HL-60/S4 treated with retinoic acid at 250 ng/mL for 4 days and 3 days (cell line): ENCODE measurements around the gene SOAT2.
"Not testable (repeated sequence)": the region's sequence is repeated elsewhere in the genome, so short reads cannot be mapped to it uniquely, and the experiment has no call there.

Experiments
- in situ Hi-C: fragments of 300-500 bp; cut with MboI; formaldehyde crosslinking; loops from 2 replicates; pipeline ENCODE4 v1.7.0; 2022; ENCODE audit warnings: low sequenced_read_pairs

Gene SOAT2

DNA sequence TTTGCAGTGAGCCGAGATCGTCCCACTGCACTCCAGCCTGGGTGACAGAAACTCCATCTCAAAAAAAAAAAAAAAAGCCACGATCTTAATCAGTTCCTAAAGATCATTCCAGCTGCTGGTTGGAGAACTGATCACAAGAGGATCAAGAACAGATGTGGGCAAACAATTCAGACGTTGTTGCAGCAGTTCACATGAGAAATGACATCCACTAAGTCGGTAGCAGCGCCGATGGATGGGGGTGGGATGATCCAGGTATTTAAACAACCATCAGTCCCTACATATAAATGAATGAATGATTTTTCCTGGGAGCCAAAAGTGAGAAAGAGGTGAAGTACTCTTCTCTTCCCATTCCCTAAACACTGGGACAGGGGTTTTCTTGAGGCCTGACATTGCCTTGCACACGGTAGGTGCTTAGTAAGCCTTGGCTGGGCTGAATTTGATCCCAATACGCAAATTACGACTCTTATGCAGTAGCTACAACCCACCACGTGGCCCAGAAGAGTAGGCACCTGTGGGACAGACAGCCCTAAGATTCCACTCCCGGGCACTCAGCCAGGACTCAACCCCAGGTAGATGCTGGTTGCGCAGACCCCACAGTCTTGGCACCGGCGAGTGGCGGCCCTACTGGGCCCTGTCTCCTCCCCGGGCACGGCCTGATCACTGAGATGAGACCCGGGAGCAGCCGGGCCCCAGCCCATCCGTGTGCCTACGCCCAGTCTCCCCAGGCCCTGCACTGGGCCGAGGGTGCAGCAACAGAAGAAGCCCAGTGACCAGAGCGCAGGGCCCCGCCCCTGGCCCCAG is 24.7 kb upstream of the SOAT2 start:
- in situ Hi-C loops: no loop called here

- in situ Hi-C loops: no loop called here
Measured at GRCh38 chr12:53079226-53080117, 23.8 kb upstream of the SOAT2 start, which contains the start of gene SPRYD3. Gene SPRYD3 (minus strand): TSS chr12:53079390. CDS start chr12:53079333, 57 bp downstream.

DNA sequence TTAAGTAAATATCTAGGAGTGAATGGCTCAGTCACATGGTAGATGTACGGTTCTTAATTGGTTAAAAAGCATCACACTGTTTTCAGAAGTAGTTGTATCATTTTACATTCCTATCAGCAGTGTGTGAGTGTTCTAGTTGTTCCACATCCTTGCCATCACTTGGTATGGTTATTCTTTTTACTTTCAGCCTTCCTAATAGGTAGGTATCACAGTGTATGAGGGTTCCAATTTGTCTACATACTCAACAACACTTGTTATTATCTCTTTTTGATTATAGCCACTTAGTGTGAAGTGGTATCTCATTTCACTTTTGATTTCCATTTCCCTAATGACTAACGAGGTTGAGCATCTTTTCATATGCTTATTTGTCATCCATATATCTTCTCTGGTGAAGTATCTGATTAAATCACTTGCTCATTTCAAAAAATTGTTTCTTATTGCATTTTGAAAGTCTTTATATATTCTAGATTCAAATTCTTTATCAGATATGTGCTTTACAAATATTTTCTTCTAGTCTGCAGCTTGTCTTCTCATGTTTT is 20.6 kb upstream of the SOAT2 start:
- in situ Hi-C loops: no loop called here

- in situ Hi-C loops: no loop called here
Measured at GRCh38 chr12:53086361-53086760, 16.9 kb upstream of the SOAT2 start.

GRCh38 chr12:53090105-53090504 is 13.2 kb upstream of the SOAT2 start:
- in situ Hi-C loops: no loop called here

DNA sequence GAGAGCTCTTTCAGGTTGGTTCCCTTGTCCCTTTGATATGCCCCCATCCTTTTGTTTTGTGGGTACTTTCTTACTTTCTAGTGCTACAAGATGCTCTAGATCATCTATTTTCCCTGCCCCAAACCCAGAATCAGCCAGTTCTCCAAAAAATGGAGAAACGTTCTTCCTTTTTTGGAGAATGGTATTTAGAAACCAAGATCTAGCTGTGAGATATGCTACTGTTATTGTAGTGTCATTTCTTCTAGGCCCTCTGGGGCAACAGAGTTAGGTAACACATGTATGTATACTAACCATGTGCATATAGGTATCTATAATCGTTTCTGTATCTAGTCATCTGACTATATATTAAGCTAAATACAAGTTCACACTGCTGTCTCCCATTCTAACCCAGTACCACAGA is 12.7 kb upstream of the SOAT2 start:
- in situ Hi-C loops: no loop called here

GRCh38 chr12:53091756-53092155 is 11.5 kb upstream of the SOAT2 start:
- in situ Hi-C loops: no loop called here

DNA sequence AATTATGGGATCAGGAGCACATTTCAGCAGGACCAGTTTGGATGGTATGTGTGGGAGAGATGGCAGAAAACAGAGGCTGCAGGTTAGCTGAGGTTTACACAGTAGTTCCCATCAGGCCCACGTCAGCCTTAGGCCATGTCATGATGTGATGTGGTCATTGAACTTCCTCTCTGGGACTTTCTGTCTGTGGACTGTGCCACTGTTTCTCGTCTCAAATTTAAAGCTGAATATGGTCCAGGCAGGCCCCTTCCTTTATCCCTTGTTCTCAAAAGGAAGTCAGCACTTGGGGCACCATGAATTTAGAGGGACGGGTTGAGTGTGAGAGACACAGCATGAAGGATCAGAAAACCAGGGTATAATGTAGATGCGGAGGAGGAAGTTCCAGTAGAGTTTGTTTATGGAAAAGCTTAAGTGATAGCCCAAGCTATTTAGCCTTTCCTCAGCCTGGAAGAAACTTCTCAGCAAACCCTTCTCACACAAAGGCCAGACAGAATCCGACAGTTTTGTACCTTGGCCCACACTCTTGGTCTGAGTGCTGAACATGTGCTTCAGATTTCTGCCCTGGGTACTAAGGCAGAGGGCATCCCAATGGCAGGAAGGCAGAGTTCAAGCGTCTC is 9.4 kb upstream of the SOAT2 start:
- in situ Hi-C loops: no loop called here

- in situ Hi-C loops: no loop called here
Measured at GRCh38 chr12:53094394-53094787, 8.9 kb upstream of the SOAT2 start.

- in situ Hi-C loops: not testable (repeated sequence)
Measured at GRCh38 chr12:53094796-53095595, 8.3 kb upstream of the SOAT2 start.

GRCh38 chr12:53095596-53095895 is 7.7 kb upstream of the SOAT2 start:
- in situ Hi-C loops: not testable (repeated sequence)

- in situ Hi-C loops: no loop called here
Measured at GRCh38 chr12:53096089-53096741, 7.1 kb upstream of the SOAT2 start.

DNA sequence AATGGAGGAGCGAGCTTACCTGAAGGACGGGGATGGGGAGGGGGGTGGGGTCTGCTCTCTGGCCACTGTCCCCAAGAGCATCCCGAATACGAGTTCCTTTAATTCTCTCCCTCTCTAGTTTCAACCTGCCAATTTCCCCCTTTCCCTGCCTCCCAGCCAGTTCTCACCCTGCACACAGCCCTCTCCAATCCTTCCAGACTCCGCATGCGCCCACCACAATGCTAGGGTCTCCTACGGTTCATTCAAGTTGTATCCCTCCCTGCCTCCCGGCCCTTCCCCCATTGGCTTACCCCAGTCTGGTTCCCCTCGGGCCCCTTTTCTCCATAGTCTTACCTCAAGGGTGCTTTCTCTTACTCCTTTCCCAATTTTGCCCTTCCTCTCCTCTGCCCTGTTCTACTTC is 6.5 kb upstream of the SOAT2 start:
- in situ Hi-C loops: no loop called here

DNA sequence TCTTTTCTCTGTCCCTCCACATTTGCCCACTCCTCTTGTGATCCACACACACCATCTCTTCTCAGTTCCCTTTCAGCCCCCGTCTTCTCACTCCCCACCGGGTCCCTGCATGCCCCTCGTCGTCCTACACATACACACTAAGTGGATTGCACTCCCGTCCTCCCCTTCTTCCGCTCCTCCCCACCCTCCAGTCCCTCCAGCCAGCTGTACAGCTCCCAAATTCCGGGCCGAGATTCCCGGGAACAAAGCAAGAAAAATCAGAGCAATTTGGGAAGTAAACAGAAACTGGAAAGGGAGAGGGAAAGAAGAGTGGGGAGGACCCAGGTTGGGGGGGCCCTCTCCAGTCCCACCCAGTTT is 6.1 kb upstream of the SOAT2 start:
- in situ Hi-C loops: no loop called here

DNA sequence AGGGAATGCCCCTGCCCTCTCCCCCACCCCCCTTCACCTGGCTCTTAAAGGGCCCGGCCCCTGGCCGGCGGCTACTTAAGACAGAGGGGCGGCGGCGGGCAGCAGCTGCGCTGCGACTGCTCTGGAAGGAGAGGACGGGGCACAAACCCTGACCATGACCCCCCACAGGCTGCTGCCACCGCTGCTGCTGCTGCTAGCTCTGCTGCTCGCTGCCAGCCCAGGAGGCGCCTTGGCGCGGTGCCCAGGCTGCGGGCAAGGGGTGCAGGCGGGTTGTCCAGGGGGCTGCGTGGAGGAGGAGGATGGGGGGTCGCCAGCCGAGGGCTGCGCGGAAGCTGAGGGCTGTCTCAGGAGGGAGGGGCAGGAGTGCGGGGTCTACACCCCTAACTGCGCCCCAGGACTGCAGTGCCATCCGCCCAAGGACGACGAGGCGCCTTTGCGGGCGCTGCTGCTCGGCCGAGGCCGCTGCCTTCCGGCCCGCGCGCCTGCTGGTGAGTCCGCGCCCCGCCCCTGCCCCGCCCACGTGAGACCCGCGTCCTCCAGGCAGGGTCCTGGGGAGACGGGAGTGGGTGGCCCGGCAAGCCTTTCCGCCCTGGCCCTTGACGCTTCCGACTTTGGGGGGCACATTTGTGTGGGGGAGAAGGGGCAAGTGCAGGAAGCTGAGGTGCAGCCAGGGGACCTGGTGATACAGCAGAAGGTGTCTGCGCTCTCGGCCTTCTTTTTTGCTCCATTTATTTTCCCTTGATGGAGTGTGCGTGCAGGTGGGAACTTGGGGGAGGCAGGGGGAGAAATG is 5.5 kb upstream of the SOAT2 start, which contains the start of gene IGFBP6:
Gene IGFBP6 (plus strand): TSS at position 104 of the 790 bp plus-strand sequence. CDS start 51 bp downstream, at position 155.
- in situ Hi-C loops: no loop called here

- in situ Hi-C loops: no loop called here
Measured at GRCh38 chr12:53098354-53098981, 4.8 kb upstream of the SOAT2 start.

GRCh38 chr12:53099071-53099882 is 4.0 kb upstream of the SOAT2 start:
- in situ Hi-C loops: no loop called here
